Kidney epithelial cell (primary cell): ENCODE data around the gene C5orf58. TPM values are rescaled to one million over a fixed set of nuclear protein-coding genes. Genes with fewer than 3 reads are reported as not detected.

Experiments
- DNase-seq: peaks from one replicate; pipeline ENCODE4 v3.0.0-alpha.2; 2010; ENCODE audit warnings: low read depth
- H3K27me3 ChIP-seq: 2 replicates; pipeline ENCODE4 v1.6.0; 2011; ENCODE audit warnings: low read length; ENCODE audit not compliant: control insufficient read depth, insufficient read depth
- H3K36me3 ChIP-seq: 2 replicates; pipeline ENCODE4 v1.5.1; 2011; ENCODE audit warnings: low read length; ENCODE audit not compliant: control insufficient read depth, insufficient read depth
- H3K4me3 ChIP-seq: 2 replicates; pipeline ENCODE4 v1.5.1; 2011; ENCODE audit warnings: low read depth, mild to moderate bottlenecking, control low read depth, low read length
- CTCF ChIP-seq: IDR thresholded peaks from 2 replicates; pipeline ENCODE4 v1.5.1; 2011; ENCODE audit warnings: mild to moderate bottlenecking, moderate library complexity, low read length, control low read depth, inconsistent platforms; ENCODE audit not compliant: insufficient read depth, poor library complexity, severe bottlenecking
- total RNA-seq: library from RNA; depleted of rRNA; stranded (reverse); fragments of >200 nt; gene quantifications from 2 replicates; pipeline ENCODE4 v1.2.3, GENCODE V29; 2015

The C5orf58 gene
- total RNA-seq, 1 donor from 2014 or later, result not detected

GRCh38 chr5:170268153-170268689, 35.4 kb downstream of the C5orf58 start:
- H3K4me3 ChIP-seq, result no peak overlapping the region
- no peaks in the 10 kb centered on the region for H3K36me3 ChIP-seq
- peaks cover 16% of the 10 kb centered on the region for H3K27me3 ChIP-seq
- TF ChIP-seq CTCF, result no peak
- no peak for DNase-seq

- TF ChIP-seq CTCF, result no peak
- DNase-seq, result no peak
- Histone ChIP-seq H3K27me3 (peaks cover 16% of the 10 kb centered on the region), H3K36me3 (no peaks in the 10 kb centered on the region), H3K4me3 (no peak overlapping the region)
These were observed 36.1 kb downstream of the C5orf58 start for GRCh38 chr5:170268884-170269283.

- peaks cover 16% of the 10 kb centered on the region for H3K27me3 ChIP-seq
- H3K36me3 ChIP-seq, result no peaks in the 10 kb centered on the region
- no peak for DNase-seq
- H3K4me3 ChIP-seq, result no peak overlapping the region
- no peak for TF ChIP-seq CTCF
These were observed 36.8 kb downstream of the C5orf58 start for GRCh38 chr5:170269579-170269978.

GRCh38 chr5:170270293-170271069, 37.7 kb downstream of the C5orf58 start:
- Histone ChIP-seq H3K27me3 (peaks cover 14% of the 10 kb centered on the region), H3K4me3 (no peak overlapping the region), H3K36me3 (no peaks in the 10 kb centered on the region)
- no peak for TF ChIP-seq CTCF
- DNase-seq, result no peak

GRCh38 chr5:170273968-170274710, 41.4 kb downstream of the C5orf58 start:
- Histone ChIP-seq H3K27me3 (no peaks in the 10 kb centered on the region), H3K36me3 (no peaks in the 10 kb centered on the region), H3K4me3 (no peak overlapping the region)
- peak; percentile 30 for TF ChIP-seq CTCF
- no peak for DNase-seq
